Measurements from ENCODE around the gene TNFRSF12A.
"Not testable (repeated sequence)": the region's sequence is repeated elsewhere in the genome, so short reads cannot be mapped to it uniquely, and the experiment has no call there.

GRCh38 chr16:3069146-3069545 lies 49.0 kb downstream of the TNFRSF12A start:
- TF ChIP-seq EZH2 (IDR thresholded peaks at IDR 0.05); POLR2AphosphoS5 (IDR thresholded peaks at IDR 0.05; ENCODE audit: borderline replicate concordance, low read depth, low read length): not testable (repeated sequence)

All from SK-N-MC (cell line).